IMR-90 (cell line): ENCODE measurements around the gene AUTS2. TPM values are rescaled to one million over a fixed set of nuclear protein-coding genes. Genes with fewer than 3 reads are reported as not detected.

Source experiments
- ATAC-seq: fragments of 200-7000 bp; cut with Tn5 transposase; 2 replicates; pipeline ENCODE4 v1.9.1; 2020; ENCODE audit warnings: low read depth, mild to moderate bottlenecking, moderate library complexity
- BruUV-seq: library from RNA; stranded (reverse); fragments of 400-500 nt; replicated peaks from 2 replicates; lab custom pipeline; 2021; lab: Mats Ljungman, UMichigan
- CTCF ChIA-PET: fragments of 300-600 bp; formaldehyde crosslinking; extraction: SDS; loops from one replicate; lab custom pipeline; 2021; ENCODE audit warnings: antibody characterized with exemption; lab: Yijun Ruan, JAX
- POLR2A ChIA-PET: fragments of 300-600 bp; sonication (Branson Sonifier 250); formaldehyde crosslinking; loops from one replicate; lab custom pipeline; 2022; ENCODE audit warnings: antibody characterized with exemption; ENCODE audit not compliant: unreplicated experiment; lab: Charles Lee
- DNase-seq: peaks from one replicate; pipeline ENCODE4 v3.0.0; 2013
- H2AFZ ChIP-seq: replicated peaks from 2 replicates; pipeline ENCODE3; 2013; ENCODE audit warnings: low read length, mild to moderate bottlenecking; ENCODE audit not compliant: poor library complexity
- H2AK5ac ChIP-seq: 2 replicates; pipeline ENCODE4 v1.6.1; 2013; ENCODE audit warnings: low read depth, low read length, inconsistent platforms
- H2AK9ac ChIP-seq: replicated peaks from 2 replicates; pipeline ENCODE3; 2013; ENCODE audit warnings: mild to moderate bottlenecking, low read depth, low read length, moderate library complexity; ENCODE audit not compliant: poor library complexity
- H2BK120ac ChIP-seq: 2 replicates; pipeline ENCODE4 v1.6.1; 2013; ENCODE audit warnings: low read depth, low read length, inconsistent platforms
- H2BK15ac ChIP-seq: 3 replicates; pipeline ENCODE4 v1.6.1; 2013; ENCODE audit warnings: low read depth, low read length, inconsistent platforms
- H2BK20ac ChIP-seq: 2 replicates; pipeline ENCODE4 v1.6.1; 2013; ENCODE audit warnings: low read depth, mild to moderate bottlenecking, inconsistent platforms, low read length, moderate library complexity
- H2BK5ac ChIP-seq: 2 replicates; pipeline ENCODE4 v1.6.1; 2013; ENCODE audit warnings: mild to moderate bottlenecking, low read depth, low read length, inconsistent platforms; ENCODE audit not compliant: poor library complexity, severe bottlenecking
- H3K14ac ChIP-seq: replicated peaks from 2 replicates; pipeline ENCODE4 v1.6.1; 2013; ENCODE audit warnings: low read depth, low read length, inconsistent platforms
- H3K18ac ChIP-seq: 2 replicates; pipeline ENCODE4 v1.6.1; 2013; ENCODE audit warnings: low read depth, low read length, control low read depth
- H3K23ac ChIP-seq: 2 replicates; pipeline ENCODE4 v1.6.1; 2013; ENCODE audit warnings: low read depth, low read length, inconsistent platforms
- H3K27ac ChIP-seq: 2 replicates; pipeline ENCODE4 v1.5.1; 2013; ENCODE audit warnings: mild to moderate bottlenecking, control low read depth, low read length; ENCODE audit not compliant: insufficient read depth
- H3K27me3 ChIP-seq: 2 replicates; pipeline ENCODE4 v1.6.1; 2013; ENCODE audit warnings: low read length; ENCODE audit not compliant: control insufficient read depth, insufficient read depth
- H3K36me3 ChIP-seq: 2 replicates; pipeline ENCODE4 v1.6.1; 2013; ENCODE audit warnings: low read length, mixed read lengths; ENCODE audit not compliant: control insufficient read depth, insufficient read depth
- H3K4ac ChIP-seq: 2 replicates; pipeline ENCODE4 v1.6.1; 2013; ENCODE audit warnings: low read depth, low read length, inconsistent platforms
- H3K4me1 ChIP-seq: 2 replicates; pipeline ENCODE4 v1.6.1; 2013; ENCODE audit warnings: low read length, mixed read lengths; ENCODE audit not compliant: control insufficient read depth, insufficient read depth
- H3K4me2 ChIP-seq: 2 replicates; pipeline ENCODE4 v1.6.1; 2013; ENCODE audit warnings: low read depth, mild to moderate bottlenecking, control low read depth, low read length, moderate library complexity
- H3K4me3 ChIP-seq: 2 replicates; pipeline ENCODE4 v1.5.1; 2013; ENCODE audit warnings: low read depth, mild to moderate bottlenecking, control low read depth, low read length, moderate library complexity; ENCODE audit not compliant: insufficient read depth
- H3K56ac ChIP-seq: 2 replicates; pipeline ENCODE4 v1.6.1; 2013; ENCODE audit warnings: low read length, inconsistent platforms; ENCODE audit not compliant: insufficient read depth; ENCODE audit errors: extremely low read depth
- H3K79me1 ChIP-seq, 2 experiments: 2 replicates each; pipeline ENCODE4 v1.6.1; 2013; ENCODE audit warnings: low read length in 2 of 2, inconsistent platforms in 1 of 2, low read depth in 1 of 2
- H3K9ac ChIP-seq: 2 replicates; pipeline ENCODE4 v1.6.1; 2013; ENCODE audit warnings: low read depth, low read length, control low read depth
- H3K9me1 ChIP-seq: 2 replicates; pipeline ENCODE4 v1.6.1; 2013; ENCODE audit warnings: low read length, inconsistent platforms; ENCODE audit not compliant: insufficient read depth
- H3K9me3 ChIP-seq: 2 replicates; pipeline ENCODE4 v1.6.1; 2013; ENCODE audit warnings: low read length; ENCODE audit not compliant: control insufficient read depth, insufficient read depth
- H4K20me1 ChIP-seq: 2 replicates; pipeline ENCODE4 v1.6.1; 2013; ENCODE audit warnings: low read length, inconsistent platforms; ENCODE audit not compliant: insufficient read depth
- H4K5ac ChIP-seq: 2 replicates; pipeline ENCODE4 v1.6.1; 2013; ENCODE audit warnings: mild to moderate bottlenecking, low read depth, low read length, control low read depth
- H4K8ac ChIP-seq, 2 experiments: 2 replicates each; pipeline ENCODE4 v1.6.1; 2013; ENCODE audit warnings: low read depth in 2 of 2, low read length in 2 of 2, control low read depth in 1 of 2, inconsistent platforms in 1 of 2
- H4K91ac ChIP-seq: 2 replicates; pipeline ENCODE4 v1.6.1; 2013; ENCODE audit warnings: low read depth, low read length, inconsistent platforms; ENCODE audit not compliant: insufficient read depth
- BHLHE40 ChIP-seq: fragments of 150-350 bp; IDR thresholded peaks from 2 replicates; pipeline ENCODE4 v1.6.1; 2016; ENCODE audit warnings: mild to moderate bottlenecking, low read depth, low read length
- CHD1 ChIP-seq: IDR thresholded peaks from 2 replicates; pipeline ENCODE4 v1.6.1; 2012; ENCODE audit warnings: low read depth, low read length, improper control_type of control experiment
- ELK1 ChIP-seq: fragments of 150-350 bp; IDR thresholded peaks from 2 replicates; pipeline ENCODE4 v1.6.1; 2016; ENCODE audit warnings: low read depth, mild to moderate bottlenecking, low read length, moderate library complexity, borderline replicate concordance
- MXI1 ChIP-seq: IDR thresholded peaks from 2 replicates; pipeline ENCODE4 v1.6.1; 2012; ENCODE audit warnings: low read depth, mild to moderate bottlenecking, low read length, moderate library complexity, borderline replicate concordance
- POLR2A ChIP-seq: IDR thresholded peaks from 2 replicates; pipeline ENCODE4 v1.6.1; 2012; ENCODE audit warnings: mild to moderate bottlenecking, low read depth, low read length
- RAD21 ChIP-seq: IDR thresholded peaks from 2 replicates; pipeline ENCODE4 v1.6.1; 2012; ENCODE audit warnings: low read length, improper control_type of control experiment
- RCOR1 ChIP-seq: IDR thresholded peaks from 2 replicates; pipeline ENCODE4 v1.6.1; 2012; ENCODE audit warnings: mild to moderate bottlenecking, low read length, improper control_type of control experiment; ENCODE audit not compliant: insufficient replicate concordance
- SMC3 ChIP-seq: fragments of 150-350 bp; IDR thresholded peaks from 2 replicates; pipeline ENCODE4 v1.6.1; 2016; ENCODE audit warnings: low read depth, mild to moderate bottlenecking, antibody characterized with exemption, low read length, moderate library complexity
- WGBS, 2 experiments: methylation state at CpG; one replicate each; pipeline versions ENCODE4 v1.1.5 to v1.1.7; 2013; ENCODE audit warnings: missing lambda C conversion rate in 2 of 2; ENCODE audit not compliant: insufficient read length in 1 of 2; ENCODE audit errors: extremely low coverage in 2 of 2; 5-methylcytosine and 5-hydroxymethylcytosine counted together
- dilution Hi-C: fragments of 300-500 bp; cut with HindIII; formaldehyde crosslinking; loops from one replicate; pipeline ENCODE4 v1.14.3; 2018; ENCODE audit warnings: low sequenced_read_pairs; ENCODE audit not compliant: unreplicated experiment
- in situ Hi-C: fragments of 300-500 bp; cut with MboI; formaldehyde crosslinking; loops from 3 replicates; pipeline ENCODE4 v1.14.3; 2019; ENCODE audit warnings: low sequenced_read_pairs, inconsistent platforms, mixed read lengths
- intact Hi-C: fragments of 100-400 bp; cut with micrococcal nuclease; formaldehyde crosslinking; loops from 2 replicates; pipeline ENCODE4 v1.10.0; 2022
- polyA plus RNA-seq, 3 experiments: library from polyadenylated mRNA; depleted of rRNA; stranded (reverse); fragments of >200 nt; gene quantifications; 2 replicates each; pipeline ENCODE4 v1.2.3, GENCODE V29; 2012; ENCODE audit warnings: low replicate concordance in 1 of 3
- total RNA-seq: library from RNA; depleted of rRNA; stranded (reverse); fragments of >200 nt; gene quantifications from 2 replicates; pipeline ENCODE4 v1.2.3, GENCODE V29; 2012
- TF ChIP-seq, protein P1 (sequence below): fragments of 150-350 bp; IDR thresholded peaks from 2 replicates; pipeline ENCODE4 v1.6.1; 2017; ENCODE audit warnings: mild to moderate bottlenecking, antibody characterized with exemption, low read length, low read depth

Gene AUTS2
- total and polyA plus RNA-seq, 2 of the 4 experiments (the other 2 are of a cell fraction), result 0.90 to 3.0 TPM

DNA sequence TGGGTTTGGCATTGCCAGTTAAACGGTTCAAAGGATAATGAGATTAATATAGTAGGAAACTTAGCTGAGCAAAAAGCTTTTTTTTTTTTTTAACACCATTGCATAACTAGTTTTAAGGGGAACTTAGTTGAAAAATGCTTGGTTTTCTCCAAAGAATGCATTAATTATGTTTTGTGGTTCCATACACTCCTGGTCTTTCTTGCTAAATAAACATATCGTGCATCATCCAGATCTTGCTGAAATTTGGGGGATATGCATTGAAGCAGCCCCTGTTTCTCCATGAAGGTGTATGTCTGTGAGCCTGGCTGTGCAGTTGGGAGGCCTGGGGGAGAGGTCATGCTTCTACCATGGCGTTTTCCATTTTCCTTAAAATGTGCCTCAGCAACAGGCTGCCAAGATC, 975.4 kb downstream of the AUTS2 start:
- Histone ChIP-seq H3K56ac (no peak overlapping the region), H3K27ac (no peak overlapping the region), H3K9me3 (no peaks in the 10 kb centered on the region), H3K9me1 (no peaks in the 10 kb centered on the region), H4K8ac (no peak overlapping the region), H3K4me3 (no peak overlapping the region), H3K9ac (no peak overlapping the region), H3K23ac (no peak overlapping the region), H2BK15ac (no peak overlapping the region), H2AK5ac (no peak overlapping the region), H2AFZ (no peak overlapping the region), H3K4ac (no peak overlapping the region), H3K79me1 (no peaks in the 10 kb centered on the region), H4K5ac (no peak overlapping the region), H3K4me2 (no peak overlapping the region), H3K18ac (no peak overlapping the region), H4K91ac (no peak overlapping the region), H2BK120ac (no peak overlapping the region), H2BK5ac (no peak overlapping the region), H2AK9ac (no peak overlapping the region), H3K36me3 (no peaks in the 10 kb centered on the region), H2BK20ac (no peak overlapping the region), H4K20me1 (no peaks in the 10 kb centered on the region), H3K27me3 (no peaks in the 10 kb centered on the region), H3K4me1 (no peaks in the 10 kb centered on the region), H3K14ac (no peak overlapping the region)
- in situ Hi-C loops, result no loop called here
- POLR2A ChIA-PET, result no interaction called here
- intact Hi-C loops, result no loop called here
- BruUV-seq, result no TSS peak
- dilution Hi-C loops, result no loop called here
- no peak for ATAC-seq
- CTCF ChIA-PET, result no interaction called here
- TF ChIP-seq RCOR1 (no peak), CHD1 (no peak), BHLHE40 (no peak), POLR2A (no peak), RAD21 (no peak), MXI1 (no peak), SMC3 (no peak), ELK1 (no peak)
- TF ChIP-seq, protein P1, sequence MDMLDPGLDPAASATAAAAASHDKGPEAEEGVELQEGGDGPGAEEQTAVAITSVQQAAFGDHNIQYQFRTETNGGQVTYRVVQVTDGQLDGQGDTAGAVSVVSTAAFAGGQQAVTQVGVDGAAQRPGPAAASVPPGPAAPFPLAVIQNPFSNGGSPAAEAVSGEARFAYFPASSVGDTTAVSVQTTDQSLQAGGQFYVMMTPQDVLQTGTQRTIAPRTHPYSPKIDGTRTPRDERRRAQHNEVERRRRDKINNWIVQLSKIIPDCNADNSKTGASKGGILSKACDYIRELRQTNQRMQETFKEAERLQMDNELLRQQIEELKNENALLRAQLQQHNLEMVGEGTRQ, result no peak
- DNase-seq, result no peak
- no CpG with 5 or more reads among the region's 3 CpGs for WGBS, 2 experiments
